HG03558 (cell line): ENCODE results near the gene ITFG1.
"Not testable (repeated sequence)": the region's sequence is repeated elsewhere in the genome, so short reads cannot be mapped to it uniquely, and the experiment has no call there.

Experiments
- ATAC-seq: cut with Tn5 transposase; IDR thresholded peaks from one replicate; pipeline ENCODE4 v1.9.1; 2021; ENCODE audit warnings: moderate number of reproducible peaks; ENCODE audit not compliant: unreplicated experiment; ENCODE audit errors: extremely low read depth

Gene ITFG1

GRCh38 chr16:47260503-47260902, 200.4 kb downstream of the ITFG1 start:
- ATAC-seq: no peak

- no peak for ATAC-seq
These were observed 201.9 kb downstream of the ITFG1 start for GRCh38 chr16:47258874-47259461.

- no peak for ATAC-seq
These were observed 206.1 kb downstream of the ITFG1 start for GRCh38 chr16:47254756-47255155.

DNA sequence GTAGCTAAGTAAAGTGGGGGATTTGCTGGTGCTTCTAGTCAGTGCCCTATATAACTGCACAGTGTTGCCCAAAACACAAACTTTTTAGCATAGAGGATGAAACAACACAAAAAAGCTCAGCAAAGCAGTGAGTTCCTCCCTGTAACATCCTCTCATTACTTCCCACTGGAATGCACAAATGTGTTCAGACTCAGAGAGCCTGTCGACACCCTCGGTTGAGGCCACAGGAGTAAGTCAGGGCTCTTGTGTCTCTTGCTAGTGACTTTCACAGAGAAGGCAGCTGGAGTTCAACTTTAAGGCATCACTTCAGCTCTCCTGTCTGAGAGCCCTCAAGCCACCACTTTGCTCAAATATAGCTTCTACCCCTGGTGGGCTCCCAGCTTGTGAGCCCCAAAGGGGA, 209.9 kb downstream of the ITFG1 start:
- ATAC-seq: no peak

- ATAC-seq: no peak
These were observed 213.2 kb downstream of the ITFG1 start for GRCh38 chr16:47247690-47248089.

DNA sequence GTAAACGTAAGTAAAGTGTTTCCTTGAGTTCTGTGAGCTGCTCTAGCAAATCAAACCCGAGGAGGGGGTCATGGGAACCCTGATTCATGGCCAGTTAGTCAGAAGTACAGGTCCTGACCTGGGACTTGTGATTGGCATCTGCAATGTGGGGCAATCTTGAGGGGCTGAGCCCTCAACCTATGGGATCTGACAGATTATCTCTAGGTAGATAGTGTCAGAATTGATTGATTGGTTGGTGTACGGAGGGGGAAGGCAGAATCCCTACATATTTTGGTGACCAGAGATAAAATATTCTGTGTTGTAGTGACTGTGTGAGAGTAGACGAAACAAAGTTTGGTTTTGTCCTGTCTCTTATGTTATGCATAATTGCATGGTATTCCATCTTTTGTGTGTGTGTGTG, 216.7 kb downstream of the ITFG1 start:
- ATAC-seq: no peak

GRCh38 chr16:47241061-47241460, 219.8 kb downstream of the ITFG1 start:
- ATAC-seq: no peak

DNA sequence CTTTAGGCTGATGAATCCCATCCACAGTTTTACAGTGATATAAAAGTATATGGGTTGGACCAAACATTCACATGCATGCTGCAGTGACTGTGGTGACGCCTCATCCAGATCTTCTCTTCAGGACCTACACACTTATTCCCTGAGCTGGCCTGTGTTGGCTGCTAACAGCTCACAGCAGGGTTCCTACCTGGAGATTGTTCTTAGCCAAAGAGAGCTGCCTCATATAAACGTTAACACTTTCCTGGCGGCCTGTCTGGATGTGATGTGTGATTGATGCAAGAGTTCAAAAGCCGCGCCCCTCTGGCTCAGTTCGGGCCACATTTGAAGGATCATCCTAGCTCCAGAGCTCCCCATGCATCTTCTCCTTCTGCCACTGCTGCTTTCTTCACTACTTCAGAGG, 224.1 kb downstream of the ITFG1 start:
- ATAC-seq: no peak

DNA sequence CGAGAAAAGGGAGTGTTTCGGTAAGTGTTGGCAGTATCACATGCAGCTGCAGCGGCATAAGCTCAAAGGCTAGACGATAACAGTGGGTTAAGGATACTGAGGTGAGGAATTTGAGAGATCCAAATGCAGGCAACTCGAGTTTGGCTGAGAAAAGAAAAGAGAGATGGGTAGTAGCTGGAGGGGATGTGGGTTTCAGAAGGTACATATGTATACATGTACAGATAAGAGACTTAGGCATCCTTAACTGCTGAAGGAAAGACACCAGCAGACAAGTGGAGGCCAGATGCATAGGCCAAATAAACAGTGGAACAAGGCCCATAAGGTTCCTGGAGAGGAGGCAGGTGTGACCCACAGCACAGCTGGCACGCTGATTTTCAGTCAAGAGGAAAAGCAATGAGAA, 230.6 kb downstream of the ITFG1 start:
- no peak for ATAC-seq

- no peak for ATAC-seq
These were observed 231.5 kb downstream of the ITFG1 start for GRCh38 chr16:47229053-47230050.

DNA sequence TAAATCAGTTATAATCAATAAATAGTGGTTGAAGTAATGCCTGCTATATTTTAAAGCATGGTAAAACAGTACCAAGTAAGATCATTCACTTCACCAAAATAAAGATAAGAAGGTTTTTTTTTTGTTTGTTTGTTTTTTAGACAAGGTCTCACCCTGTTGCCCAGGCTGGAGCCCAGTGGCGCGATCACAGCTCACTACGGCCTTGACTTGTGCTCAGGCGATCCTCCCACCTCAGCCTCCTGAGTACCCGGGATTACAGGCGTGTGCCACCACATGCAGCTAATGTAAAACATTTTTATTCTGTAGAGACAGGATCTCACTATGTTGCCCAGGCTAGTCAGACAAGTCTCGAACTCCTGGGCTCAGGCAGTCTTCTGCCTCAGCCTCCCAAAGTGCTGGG, 232.6 kb downstream of the ITFG1 start:
- no peak for ATAC-seq

DNA sequence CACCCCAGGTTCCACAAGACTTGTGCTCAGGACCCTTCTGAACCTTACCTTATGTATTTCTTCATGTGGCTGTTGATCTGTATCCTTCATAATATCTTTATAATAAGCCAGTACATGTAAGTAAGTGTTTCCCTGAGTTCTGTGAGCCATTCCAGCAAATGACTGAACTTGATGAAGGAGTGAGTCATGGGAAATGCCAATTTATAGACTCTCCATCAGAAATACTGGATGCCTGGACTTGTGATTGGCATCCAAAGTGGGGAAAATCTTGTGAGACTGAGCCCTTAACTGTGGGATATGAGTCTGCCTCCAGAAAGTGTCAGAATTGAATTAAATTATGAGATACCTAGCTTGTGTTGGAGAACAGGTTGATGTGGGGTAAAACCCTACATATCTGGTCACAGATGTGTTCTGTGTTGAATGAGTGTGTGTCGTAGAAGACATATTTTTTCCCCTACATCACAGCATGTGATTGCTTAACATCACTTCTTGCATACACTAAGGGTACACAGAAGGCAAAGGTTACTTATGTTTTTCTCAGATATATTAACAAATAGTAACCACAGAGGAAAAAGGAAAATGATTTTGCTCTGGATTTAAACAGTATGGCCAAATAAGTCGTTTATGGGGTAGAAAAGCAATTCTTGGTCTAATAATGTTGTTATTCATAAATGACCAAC, 247.0 kb downstream of the ITFG1 start:
- no peak for ATAC-seq

DNA sequence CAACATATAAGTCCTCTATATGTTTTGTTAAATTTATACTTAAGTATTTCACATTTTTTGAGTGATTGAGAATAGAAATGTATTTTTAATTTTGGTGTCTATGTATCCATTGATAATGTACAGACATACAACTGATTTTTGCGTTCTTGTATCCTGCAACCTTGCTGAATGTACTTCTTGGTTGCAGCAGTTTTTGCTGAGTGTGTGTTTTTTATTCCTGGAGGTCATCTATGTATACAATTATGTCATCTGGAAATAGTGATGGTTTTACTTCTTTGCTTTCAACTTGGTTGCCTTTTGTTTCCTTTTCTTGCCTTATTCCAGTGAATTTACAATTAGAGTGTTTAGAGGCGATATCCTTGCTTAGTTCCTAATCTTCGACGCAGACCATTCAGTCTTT, 249.6 kb downstream of the ITFG1 start:
- ATAC-seq: no peak

DNA sequence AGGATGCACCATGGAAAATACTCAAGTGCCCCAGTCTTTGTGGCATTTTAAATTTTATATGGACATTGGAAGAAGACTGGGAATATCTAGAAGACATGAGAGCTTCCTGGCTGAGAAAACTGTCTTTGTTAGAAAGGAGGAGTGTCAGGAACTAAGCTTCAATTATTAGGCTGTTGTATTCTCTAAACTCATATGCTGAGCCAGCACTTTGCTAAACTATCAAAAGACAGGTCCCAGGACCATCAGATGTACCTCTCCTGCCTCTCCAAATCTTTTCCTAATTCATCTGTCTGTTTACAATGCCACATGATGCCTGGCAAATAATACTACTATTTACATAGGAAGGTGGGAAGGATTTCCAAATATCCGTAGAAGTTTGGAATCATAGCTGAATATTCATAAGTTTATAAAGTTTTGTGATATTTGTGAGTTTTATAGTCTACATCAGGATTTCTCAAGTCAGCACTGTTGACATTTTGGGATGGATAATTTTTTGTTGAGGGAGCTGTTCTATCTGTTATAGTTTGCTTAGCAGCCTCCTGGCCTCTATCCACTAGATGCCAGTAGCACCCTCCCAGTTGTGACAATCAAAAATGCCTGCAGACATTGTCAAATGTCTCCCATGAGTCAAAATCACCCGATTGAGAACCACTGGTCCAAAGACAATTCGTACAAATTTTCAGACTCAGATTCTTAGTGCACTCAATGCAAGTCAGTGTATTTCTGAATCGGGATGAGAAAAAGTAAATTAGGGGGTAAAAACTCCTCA, 255.9 kb downstream of the ITFG1 start:
- no peak for ATAC-seq

DNA sequence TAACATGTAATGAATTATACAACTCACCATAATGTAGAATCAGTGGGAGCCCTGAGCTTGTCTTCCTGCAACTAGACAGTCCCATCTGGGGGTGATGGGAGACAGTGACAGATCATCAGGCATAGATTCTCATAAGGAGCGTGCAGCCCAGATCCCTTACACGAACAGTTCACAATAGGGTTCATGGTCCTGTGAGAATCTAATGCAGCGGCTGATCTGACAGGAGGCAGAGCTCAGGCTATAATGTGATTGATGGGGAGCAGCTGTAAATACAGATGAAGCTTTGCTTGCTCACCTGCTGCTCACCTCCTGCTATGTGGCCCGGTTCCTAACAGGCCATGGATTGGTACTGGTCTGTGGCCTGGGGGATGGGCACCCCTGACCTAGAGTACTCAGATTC, 257.4 kb downstream of the ITFG1 start:
- ATAC-seq: not testable (repeated sequence)

GRCh38 chr16:47198180-47198575, 262.7 kb downstream of the ITFG1 start:
- ATAC-seq: no peak

DNA sequence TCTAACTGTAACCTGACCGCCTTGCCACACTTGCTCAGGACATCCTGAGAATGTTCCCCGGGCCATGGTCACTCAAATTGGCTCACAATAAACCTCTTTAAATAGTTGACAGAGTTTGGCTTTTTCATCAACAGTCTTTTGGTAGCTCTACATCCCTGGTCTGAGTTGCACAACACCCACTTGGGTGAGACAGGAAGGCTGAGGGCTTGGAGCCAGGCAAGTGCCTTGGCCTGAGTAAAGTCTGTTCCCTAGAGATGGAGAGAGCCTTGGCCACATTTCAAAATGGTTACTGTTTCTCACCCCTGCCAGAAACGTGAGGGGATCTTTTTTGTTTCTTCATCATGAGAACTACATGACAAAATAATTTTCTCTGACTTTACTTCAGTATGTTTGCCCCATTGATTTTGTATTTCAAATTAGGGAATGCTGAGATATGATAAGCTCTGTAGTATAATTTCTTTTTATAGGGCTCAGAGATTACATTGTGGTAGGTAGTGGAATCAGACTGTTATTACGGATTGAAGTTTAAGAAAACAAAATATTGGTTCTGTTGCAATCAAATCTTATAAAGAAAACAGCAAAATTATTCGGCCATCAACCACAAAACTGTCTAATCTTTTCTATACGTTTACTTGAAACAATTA, 263.2 kb downstream of the ITFG1 start:
- no peak for ATAC-seq

- no peak for ATAC-seq
These were observed 264.4 kb downstream of the ITFG1 start for GRCh38 chr16:47196457-47196856.

GRCh38 chr16:47182318-47182717, 278.5 kb downstream of the ITFG1 start:
- no peak for ATAC-seq

DNA sequence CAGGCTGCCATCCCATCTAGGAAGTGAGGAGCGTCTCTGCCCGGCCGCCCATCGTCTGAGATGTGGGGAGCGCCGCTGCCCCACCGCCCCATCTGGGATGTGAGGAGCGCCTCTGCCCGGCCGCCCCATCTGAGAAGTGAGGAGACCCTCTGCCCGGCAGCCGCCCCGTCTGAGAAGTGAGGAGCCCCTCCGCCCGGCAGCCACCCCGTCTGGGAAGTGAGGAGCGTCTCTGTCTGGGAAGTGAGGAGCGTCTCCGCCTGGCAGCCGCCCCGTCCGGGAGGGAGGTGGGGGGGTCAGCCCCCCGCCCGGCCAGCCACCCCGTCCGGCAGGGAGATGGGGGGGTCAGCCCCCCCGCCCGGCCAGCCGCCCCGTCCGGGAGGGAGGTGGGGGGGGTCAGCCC, 279.8 kb downstream of the ITFG1 start:
- not testable (repeated sequence) for ATAC-seq
